HG03280 (cell line): ENCODE measurements around the gene CCNT1.
"Not testable (repeated sequence)": the region's sequence is repeated elsewhere in the genome, so short reads cannot be mapped to it uniquely, and the experiment has no call there.

Source experiments
- ATAC-seq: cut with Tn5 transposase; IDR thresholded peaks from one replicate; pipeline ENCODE4 v1.9.1; 2021; ENCODE audit warnings: mild to moderate bottlenecking, moderate library complexity; ENCODE audit not compliant: unreplicated experiment

CCNT1 gene

DNA sequence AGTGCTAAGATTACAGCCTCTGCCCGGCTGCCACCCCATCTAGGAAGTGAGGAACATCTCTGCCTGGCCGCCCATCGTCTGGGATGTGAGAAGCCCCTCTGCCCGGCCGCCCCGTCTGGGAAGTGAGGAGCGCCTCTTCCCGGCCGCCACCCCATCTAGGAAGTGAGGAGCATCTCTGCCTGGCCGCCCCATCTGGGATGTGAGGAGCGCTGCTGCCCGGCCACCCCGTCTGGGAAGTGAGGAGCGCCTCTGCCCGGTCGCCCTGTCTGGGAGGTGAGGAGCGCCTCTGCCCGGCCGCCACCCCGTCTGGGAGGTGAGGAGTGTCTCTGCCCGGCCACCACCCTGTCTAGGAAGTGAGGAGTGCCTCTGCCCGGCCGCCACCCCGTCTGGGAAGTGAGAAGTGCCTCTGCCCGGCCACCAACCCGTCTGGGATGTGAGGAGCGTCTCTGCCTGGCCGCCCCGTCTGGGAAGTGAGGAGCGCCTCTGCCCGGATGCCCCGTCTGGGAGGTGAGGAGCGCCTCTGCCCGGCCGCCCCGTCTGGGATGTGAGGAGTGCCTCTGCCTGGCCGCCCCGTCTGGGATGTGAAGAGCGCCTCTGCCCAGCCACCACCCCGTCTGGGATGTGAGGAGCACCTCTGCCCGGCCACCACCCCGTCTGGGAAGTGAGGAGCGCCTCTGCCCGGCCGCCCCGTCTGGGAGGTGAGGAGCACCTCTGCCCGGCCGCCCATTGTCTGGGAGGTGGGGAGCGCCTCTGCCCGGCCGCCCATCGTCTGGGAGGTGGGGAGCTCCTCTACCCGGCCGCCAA is 74.6 kb downstream of the CCNT1 start:
- not testable (repeated sequence) for ATAC-seq

DNA sequence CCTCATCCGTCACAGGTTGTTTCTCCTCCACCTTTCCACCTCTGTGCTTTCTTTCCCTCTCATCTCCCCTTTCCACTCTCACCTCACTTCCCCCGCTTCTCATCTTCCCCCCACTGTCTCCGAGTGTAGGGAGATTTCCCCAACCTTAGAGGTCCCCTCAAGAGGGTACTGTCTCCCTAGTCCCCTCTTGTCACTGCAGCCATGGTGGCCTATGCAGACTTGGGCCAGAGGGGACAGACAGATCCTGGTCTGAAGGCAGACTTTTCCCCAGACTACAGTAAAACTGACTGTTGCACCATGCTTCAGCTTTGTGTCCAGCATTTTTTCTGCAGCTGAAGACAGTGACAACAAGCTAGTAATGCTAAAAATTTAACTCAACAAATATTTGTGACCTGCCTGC is 75.7 kb downstream of the CCNT1 start:
- ATAC-seq: no peak

DNA sequence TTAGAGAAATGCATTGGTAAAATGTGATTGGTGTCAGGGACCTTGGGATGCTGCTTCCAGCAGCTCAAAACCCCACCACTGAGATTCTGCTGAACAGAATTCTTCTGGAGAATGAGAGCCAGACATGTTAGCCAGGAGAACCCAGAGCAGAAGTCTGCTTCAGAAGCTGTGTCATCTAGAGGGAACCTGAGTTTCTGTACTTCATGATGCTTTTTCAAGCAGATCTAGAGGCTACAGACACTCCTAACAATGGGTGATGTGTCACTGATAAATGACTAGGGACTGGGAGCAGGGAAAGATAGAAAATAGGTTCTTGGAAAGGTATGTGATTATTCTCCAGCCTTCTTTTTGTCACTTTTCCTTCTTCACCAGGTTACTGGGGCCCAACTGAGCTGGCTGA is 76.1 kb downstream of the CCNT1 start:
- no peak for ATAC-seq
